Hepatocyte (in vitro differentiated cells): ENCODE results near the gene RBM14.

Experiments used
- CTCF ChIP-seq: fragments of 200-600 bp; sonication (generic); IDR thresholded peaks from 2 replicates; pipeline ENCODE4 v1.5.1; 2016; ENCODE audit warnings: antibody characterized with exemption, mild to moderate bottlenecking; ENCODE audit not compliant: poor library complexity
- EZH2 ChIP-seq: fragments of 200-600 bp; sonication (generic); IDR thresholded peaks from 2 replicates; pipeline ENCODE4 v1.6.1; 2016; ENCODE audit warnings: antibody characterized with exemption, mild to moderate bottlenecking, borderline replicate concordance
- EZH2phosphoT487 ChIP-seq: fragments of 200-600 bp; sonication (generic); IDR thresholded peaks from one replicate; pipeline ENCODE4 v1.6.1; 2018; ENCODE audit warnings: antibody characterized with exemption, mild to moderate bottlenecking, low read depth, moderate library complexity; ENCODE audit not compliant: unreplicated experiment, severe bottlenecking

GRCh38 chr11:66595245-66595904 lies 21.1 kb upstream of the RBM14 start:
- TF ChIP-seq CTCF (no peak), EZH2 (no peak), EZH2phosphoT487 (no peak)
